Spleen (tissue), 7 donors: ENCODE results near the gene NARS2.

Experiments
- CTCF ChIP-seq, 11 experiments: fragments of 200-600 bp in 7 of 11; fragments of 450-650 bp in 4 of 11; sonication (generic) in 4 of 11; IDR thresholded peaks in 8 of 11; conservative IDR thresholded peaks in 3 of 11; 1 replicate in 7 of 11; 2 replicates in 4 of 11; pipeline versions ENCODE4 v1.4.0 to v1.8.0; 2016 to 2021; ENCODE audit warnings: antibody characterized with exemption in 11 of 11, inconsistent platforms in 4 of 11, mild to moderate bottlenecking in 1 of 11
- POLR2A ChIP-seq, 3 donors: fragments of 450-650 bp; IDR thresholded peaks; one replicate each; pipeline ENCODE4 v1.5.1; 2017; ENCODE audit warnings: antibody characterized with exemption in 3 of 3, mild to moderate bottlenecking in 1 of 3
- donor health status: DM: no; HTN: no; CAD: no; lungs with moderate emphysema.
- donor health status: DM: no; HTN: no; CAD: no.
- donor health status: DM: no; HTN: no; CAD: no.

- TF ChIP-seq CTCF (IDR thresholded peaks at IDR 0.05 in 8 of 11, conservative IDR thresholded peaks at IDR 0.05 in 3 of 11) (no peak), POLR2A (IDR thresholded peaks at IDR 0.05) (no peak)
Measured at GRCh38 chr11:78399136-78399535, 175.5 kb downstream of the NARS2 start.
